ENCODE data around the gene TULP4. TPM values are rescaled to one million over a fixed set of nuclear protein-coding genes. Genes with fewer than 3 reads are reported as not detected.

The TULP4 gene
- total and polyA plus RNA-seq, 2 of the 8 experiments (the other 6 are each of a cell fraction or from before 2014, with no cell fraction given), result 7.7 to 51.6 TPM

DNA sequence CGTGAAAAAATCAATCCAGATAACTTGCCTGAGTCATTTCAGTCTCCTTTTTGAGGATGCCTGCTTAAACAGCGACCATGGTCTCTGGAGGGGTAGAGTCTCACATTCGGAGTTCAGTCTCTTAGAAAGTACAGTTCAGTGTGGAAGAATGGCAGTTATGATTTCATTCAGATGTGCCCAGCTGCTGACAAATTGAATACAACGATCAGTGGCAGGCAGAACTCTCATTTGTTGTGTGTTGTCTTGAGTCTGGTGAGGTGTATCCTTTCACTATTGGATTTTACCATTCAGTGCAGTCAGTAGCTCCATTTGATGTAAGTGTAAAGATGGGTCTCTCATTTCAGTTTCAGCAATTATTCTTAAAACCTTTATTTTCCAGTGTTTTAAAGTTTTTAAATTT is 639 bp upstream of the TULP4 start (continued):
- TF ChIP-seq, protein P1, sequence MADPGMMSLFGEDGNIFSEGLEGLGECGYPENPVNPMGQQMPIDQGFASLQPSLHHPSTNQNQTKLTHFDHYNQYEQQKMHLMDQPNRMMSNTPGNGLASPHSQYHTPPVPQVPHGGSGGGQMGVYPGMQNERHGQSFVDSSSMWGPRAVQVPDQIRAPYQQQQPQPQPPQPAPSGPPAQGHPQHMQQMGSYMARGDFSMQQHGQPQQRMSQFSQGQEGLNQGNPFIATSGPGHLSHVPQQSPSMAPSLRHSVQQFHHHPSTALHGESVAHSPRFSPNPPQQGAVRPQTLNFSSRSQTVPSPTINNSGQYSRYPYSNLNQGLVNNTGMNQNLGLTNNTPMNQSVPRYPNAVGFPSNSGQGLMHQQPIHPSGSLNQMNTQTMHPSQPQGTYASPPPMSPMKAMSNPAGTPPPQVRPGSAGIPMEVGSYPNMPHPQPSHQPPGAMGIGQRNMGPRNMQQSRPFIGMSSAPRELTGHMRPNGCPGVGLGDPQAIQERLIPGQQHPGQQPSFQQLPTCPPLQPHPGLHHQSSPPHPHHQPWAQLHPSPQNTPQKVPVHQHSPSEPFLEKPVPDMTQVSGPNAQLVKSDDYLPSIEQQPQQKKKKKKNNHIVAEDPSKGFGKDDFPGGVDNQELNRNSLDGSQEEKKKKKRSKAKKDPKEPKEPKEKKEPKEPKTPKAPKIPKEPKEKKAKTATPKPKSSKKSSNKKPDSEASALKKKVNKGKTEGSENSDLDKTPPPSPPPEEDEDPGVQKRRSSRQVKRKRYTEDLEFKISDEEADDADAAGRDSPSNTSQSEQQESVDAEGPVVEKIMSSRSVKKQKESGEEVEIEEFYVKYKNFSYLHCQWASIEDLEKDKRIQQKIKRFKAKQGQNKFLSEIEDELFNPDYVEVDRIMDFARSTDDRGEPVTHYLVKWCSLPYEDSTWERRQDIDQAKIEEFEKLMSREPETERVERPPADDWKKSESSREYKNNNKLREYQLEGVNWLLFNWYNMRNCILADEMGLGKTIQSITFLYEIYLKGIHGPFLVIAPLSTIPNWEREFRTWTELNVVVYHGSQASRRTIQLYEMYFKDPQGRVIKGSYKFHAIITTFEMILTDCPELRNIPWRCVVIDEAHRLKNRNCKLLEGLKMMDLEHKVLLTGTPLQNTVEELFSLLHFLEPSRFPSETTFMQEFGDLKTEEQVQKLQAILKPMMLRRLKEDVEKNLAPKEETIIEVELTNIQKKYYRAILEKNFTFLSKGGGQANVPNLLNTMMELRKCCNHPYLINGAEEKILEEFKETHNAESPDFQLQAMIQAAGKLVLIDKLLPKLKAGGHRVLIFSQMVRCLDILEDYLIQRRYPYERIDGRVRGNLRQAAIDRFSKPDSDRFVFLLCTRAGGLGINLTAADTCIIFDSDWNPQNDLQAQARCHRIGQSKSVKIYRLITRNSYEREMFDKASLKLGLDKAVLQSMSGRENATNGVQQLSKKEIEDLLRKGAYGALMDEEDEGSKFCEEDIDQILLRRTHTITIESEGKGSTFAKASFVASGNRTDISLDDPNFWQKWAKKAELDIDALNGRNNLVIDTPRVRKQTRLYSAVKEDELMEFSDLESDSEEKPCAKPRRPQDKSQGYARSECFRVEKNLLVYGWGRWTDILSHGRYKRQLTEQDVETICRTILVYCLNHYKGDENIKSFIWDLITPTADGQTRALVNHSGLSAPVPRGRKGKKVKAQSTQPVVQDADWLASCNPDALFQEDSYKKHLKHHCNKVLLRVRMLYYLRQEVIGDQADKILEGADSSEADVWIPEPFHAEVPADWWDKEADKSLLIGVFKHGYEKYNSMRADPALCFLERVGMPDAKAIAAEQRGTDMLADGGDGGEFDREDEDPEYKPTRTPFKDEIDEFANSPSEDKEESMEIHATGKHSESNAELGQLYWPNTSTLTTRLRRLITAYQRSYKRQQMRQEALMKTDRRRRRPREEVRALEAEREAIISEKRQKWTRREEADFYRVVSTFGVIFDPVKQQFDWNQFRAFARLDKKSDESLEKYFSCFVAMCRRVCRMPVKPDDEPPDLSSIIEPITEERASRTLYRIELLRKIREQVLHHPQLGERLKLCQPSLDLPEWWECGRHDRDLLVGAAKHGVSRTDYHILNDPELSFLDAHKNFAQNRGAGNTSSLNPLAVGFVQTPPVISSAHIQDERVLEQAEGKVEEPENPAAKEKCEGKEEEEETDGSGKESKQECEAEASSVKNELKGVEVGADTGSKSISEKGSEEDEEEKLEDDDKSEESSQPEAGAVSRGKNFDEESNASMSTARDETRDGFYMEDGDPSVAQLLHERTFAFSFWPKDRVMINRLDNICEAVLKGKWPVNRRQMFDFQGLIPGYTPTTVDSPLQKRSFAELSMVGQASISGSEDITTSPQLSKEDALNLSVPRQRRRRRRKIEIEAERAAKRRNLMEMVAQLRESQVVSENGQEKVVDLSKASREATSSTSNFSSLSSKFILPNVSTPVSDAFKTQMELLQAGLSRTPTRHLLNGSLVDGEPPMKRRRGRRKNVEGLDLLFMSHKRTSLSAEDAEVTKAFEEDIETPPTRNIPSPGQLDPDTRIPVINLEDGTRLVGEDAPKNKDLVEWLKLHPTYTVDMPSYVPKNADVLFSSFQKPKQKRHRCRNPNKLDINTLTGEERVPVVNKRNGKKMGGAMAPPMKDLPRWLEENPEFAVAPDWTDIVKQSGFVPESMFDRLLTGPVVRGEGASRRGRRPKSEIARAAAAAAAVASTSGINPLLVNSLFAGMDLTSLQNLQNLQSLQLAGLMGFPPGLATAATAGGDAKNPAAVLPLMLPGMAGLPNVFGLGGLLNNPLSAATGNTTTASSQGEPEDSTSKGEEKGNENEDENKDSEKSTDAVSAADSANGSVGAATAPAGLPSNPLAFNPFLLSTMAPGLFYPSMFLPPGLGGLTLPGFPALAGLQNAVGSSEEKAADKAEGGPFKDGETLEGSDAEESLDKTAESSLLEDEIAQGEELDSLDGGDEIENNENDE (IDR thresholded peaks at IDR 0.05; ENCODE audit: insufficient replicate concordance, low read length), result no peak
- no peak for TF ChIP-seq BRCA1 (IDR thresholded peaks at IDR 0.05; ENCODE audit: low read depth, low read length)
- TF ChIP-seq YY1 (IDR thresholded peaks at IDR 0.05; ENCODE audit: low read depth, low read length), result no peak
- TF ChIP-seq TAF1 (IDR thresholded peaks at IDR 0.05; ENCODE audit: low read depth, low read length), result no peak
- no peak for TF ChIP-seq CBX8 (IDR thresholded peaks at IDR 0.05; ENCODE audit: borderline replicate concordance, low read depth, low read length)
- TF ChIP-seq BACH1 (IDR thresholded peaks at IDR 0.05; ENCODE audit: low read length), result no peak
- TF ChIP-seq, protein P2, sequence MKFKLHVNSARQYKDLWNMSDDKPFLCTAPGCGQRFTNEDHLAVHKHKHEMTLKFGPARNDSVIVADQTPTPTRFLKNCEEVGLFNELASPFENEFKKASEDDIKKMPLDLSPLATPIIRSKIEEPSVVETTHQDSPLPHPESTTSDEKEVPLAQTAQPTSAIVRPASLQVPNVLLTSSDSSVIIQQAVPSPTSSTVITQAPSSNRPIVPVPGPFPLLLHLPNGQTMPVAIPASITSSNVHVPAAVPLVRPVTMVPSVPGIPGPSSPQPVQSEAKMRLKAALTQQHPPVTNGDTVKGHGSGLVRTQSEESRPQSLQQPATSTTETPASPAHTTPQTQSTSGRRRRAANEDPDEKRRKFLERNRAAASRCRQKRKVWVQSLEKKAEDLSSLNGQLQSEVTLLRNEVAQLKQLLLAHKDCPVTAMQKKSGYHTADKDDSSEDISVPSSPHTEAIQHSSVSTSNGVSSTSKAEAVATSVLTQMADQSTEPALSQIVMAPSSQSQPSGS (IDR thresholded peaks at IDR 0.05; ENCODE audit: low read length), result no peak
